ENCODE data around the gene LSM11.

LSM11 gene

GRCh38 chr5:157764531-157764930, 21.0 kb downstream of the LSM11 start:
- DNase-seq, result no peak
- intact Hi-C loops (cut with DNase I), result no loop called here

- intact Hi-C loops (cut with DNase I), result no loop called here
Observed at GRCh38 chr5:157766442-157766841, 22.9 kb downstream of the LSM11 start.

GRCh38 chr5:157766902-157767301, 23.4 kb downstream of the LSM11 start:
- DNase-seq, result no peak
- intact Hi-C loops (cut with DNase I), result no loop called here

More at GRCh38 chr5:157766442-157766841, 22.9 kb downstream of the LSM11 start:
- DNase-seq, result no peak

- no peak for DNase-seq
- intact Hi-C loops (cut with DNase I), result no loop called here
Observed at GRCh38 chr5:157767689-157768088, 24.2 kb downstream of the LSM11 start.

GRCh38 chr5:157770665-157771064, 27.2 kb downstream of the LSM11 start:
- DNase-seq, result no peak
- intact Hi-C loops (cut with DNase I), result no loop called here

- DNase-seq, result no peak
- intact Hi-C loops (cut with DNase I), result no loop called here
Observed at GRCh38 chr5:157772127-157772526, 28.6 kb downstream of the LSM11 start.

GRCh38 chr5:157778121-157778805, 34.8 kb downstream of the LSM11 start:
- intact Hi-C loops (cut with DNase I), result no loop called here
- DNase-seq, result no peak

GRCh38 chr5:157779221-157779620, 35.7 kb downstream of the LSM11 start:
- no peak for DNase-seq
- intact Hi-C loops (cut with DNase I), result no loop called here

GRCh38 chr5:157785801-157786200, 42.3 kb downstream of the LSM11 start:
- DNase-seq, result no peak
- intact Hi-C loops (cut with DNase I), result no loop called here

- DNase-seq, result no peak
Observed at GRCh38 chr5:157793301-157793700, 49.8 kb downstream of the LSM11 start.

GRCh38 chr5:157799578-157799977, 56.1 kb downstream of the LSM11 start:
- intact Hi-C loops (cut with DNase I), result no loop called here
- DNase-seq, result no peak

More at GRCh38 chr5:157793301-157793700, 49.8 kb downstream of the LSM11 start:
- intact Hi-C loops (cut with DNase I), result no loop called here

- DNase-seq, result no peak
Observed at GRCh38 chr5:157800137-157800536, 56.6 kb downstream of the LSM11 start.

GRCh38 chr5:157802736-157803135, 59.2 kb downstream of the LSM11 start:
- DNase-seq, result no peak
- intact Hi-C loops (cut with DNase I), result no loop called here

More at GRCh38 chr5:157800137-157800536, 56.6 kb downstream of the LSM11 start:
- intact Hi-C loops (cut with DNase I), result no loop called here

GRCh38 chr5:157808043-157808442, 64.5 kb downstream of the LSM11 start:
- DNase-seq, result no peak
- intact Hi-C loops (cut with DNase I), result no loop called here

Data from posterior cingulate gyrus (tissue), 11 donors.